C4-2B (cell line): ENCODE measurements around the gene WNT6.

Experiments used
- CTCF ChIP-seq: fragments of 450-650 bp; conservative IDR thresholded peaks from 2 replicates; pipeline ENCODE4 v1.5.1; 2017; ENCODE audit warnings: mild to moderate bottlenecking
- ZFX ChIP-seq: fragments of 450-650 bp; IDR thresholded peaks from 2 replicates; pipeline ENCODE4 v1.6.1; 2017

- no peak for TF ChIP-seq CTCF
- TF ChIP-seq ZFX = no peak
Measured at GRCh38 chr2:218857371-218858137, 2.1 kb upstream of the WNT6 start.
